Germinal center (tissue), 1 donor: ENCODE data around the gene OR52B4.
"Not testable (repeated sequence)": the region's sequence is repeated elsewhere in the genome, so short reads cannot be mapped to it uniquely, and the experiment has no call there.

ENCODE experiments used
- DNase-seq: peaks from one replicate; pipeline ENCODE4 v3.0.0; 2012; ENCODE audit warnings: mixed read lengths, low spot score

Gene OR52B4

DNA sequence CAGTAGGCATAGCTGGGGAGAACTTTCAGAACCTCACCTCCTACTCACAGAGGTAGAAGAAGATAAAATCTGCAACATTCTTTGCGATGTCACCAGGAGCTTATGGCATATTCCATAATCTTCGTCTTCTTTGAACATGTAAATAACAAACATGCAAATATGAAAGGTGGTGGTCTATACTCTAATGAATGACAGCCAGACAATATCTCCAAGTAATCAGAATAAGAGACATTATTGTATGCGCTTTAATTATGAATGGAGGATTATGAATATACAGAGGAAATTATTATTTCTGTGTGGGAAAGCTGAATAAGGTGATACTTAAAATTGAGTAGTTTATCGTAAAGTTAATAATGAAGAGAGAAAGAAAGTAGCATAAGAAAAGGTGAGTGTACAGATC is at the start of gene OR52B4:
TSS of gene OR52B4 (minus strand) at position 101 of the 400 bp plus-strand sequence. CDS start at position 10, 91 bp downstream.
- DNase-seq = no peak

DNA sequence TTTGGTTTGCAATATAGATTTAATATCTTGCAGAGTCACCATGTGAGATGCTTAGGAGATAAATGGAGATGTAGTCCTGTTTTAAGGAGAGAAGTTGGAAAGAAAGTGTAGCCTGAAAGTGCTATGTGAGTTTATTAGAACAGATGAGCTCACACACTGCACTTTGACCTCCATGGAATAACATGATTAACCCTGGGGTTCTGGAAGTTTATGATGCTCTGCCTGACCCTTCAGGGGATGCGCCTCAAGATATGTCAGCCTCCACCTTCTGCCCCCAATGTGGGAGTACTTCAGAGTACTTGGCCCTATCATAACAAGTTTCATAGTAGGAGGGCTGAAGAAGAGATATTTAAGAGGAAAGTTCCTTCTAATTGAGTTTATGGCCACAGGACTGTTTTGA is 48.6 kb upstream of the OR52B4 start:
- DNase-seq = no peak

DNA sequence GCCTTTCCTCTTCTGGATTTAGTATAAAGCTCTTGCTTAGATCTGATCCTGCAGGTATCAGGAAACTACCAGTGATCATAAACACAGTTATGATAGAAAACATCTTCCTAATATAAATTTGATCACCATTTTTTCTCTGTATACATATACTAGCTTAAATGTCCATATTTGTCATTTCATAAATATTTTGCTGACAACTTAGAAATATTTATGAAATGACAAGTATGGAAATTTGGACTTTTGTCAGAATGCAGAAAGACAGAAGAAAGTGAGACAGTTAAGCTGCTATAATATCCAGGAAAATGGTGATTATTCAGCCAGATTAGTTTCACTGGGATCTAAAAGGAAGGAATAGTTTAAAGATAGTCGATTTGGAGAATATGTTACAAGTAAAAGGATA is 48.1 kb upstream of the OR52B4 start:
- no peak for DNase-seq

DNA sequence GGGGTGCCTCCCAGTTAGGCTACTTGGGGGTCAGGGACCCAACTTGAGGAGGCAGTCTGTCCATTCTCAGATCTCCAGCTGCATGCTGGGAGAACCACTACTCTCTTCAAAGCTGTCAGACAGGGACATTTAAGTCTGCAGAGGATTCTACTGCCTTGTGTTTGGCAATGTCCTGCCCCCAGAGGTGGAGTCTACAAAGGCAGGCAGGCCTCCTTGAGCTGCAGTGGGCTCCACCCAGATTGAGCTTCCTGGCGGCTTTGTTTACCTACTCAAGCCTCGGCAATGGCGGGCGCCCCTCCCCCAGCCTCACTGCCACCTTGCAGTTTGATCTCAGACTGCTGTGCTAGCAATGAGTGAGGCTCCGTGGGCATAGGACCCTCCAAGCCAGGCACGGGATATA is 38.0 kb upstream of the OR52B4 start:
- DNase-seq = not testable (repeated sequence)

DNA sequence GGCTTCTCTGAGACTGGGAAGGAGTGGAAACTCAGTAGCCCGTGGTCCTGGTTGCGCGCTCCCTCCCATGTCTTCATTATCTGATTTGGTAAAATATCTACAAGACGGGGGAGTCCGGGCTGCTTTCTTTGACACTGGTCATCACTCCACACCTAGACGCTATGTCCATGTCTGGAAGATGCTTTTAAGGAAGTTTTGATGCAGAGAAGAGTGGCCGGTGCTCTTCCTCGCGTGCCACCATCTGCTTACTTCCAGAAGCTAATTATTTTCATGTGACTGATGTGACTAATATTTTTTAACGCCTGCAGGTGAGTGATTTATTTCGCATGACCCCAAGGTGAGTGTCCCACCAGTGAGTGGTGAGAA is 25.7 kb upstream of the OR52B4 start:
- DNase-seq = no peak

DNA sequence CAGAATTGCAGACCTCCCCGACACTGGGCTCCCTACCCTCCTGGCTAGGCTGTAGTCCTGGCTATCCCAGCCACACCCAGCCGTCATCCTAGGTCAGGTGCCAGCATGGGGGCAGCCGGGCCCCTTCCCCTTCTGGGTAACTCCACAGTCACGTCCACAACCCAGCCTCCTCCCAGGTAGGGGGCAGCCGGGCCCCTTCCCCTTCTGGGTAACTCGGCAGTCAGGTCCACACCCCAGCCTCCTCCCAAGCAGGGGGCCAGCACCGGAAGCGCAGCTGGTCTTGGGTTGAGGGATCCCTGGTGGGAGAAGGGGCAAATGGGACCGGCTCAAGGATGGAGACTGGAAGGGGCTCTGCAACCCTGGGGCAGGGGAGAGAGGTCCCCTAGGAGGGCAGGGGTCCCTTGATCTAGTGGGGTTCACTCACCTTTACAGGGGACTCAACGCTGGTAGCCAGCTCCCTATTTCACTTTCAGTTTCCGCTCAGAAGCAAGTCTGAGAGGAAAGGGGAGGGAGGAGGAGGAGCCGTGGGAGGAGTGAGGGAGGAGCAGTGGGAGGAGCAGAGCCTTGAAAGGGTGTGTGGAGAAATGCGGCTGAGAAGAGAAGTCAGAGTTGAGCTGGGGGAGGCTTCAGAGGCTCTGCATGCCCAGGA is 25.1 kb upstream of the OR52B4 start, which contains the start of gene TRIM21:
TSS of gene TRIM21 (minus strand) at position 494 of the 649 bp plus-strand sequence. CDS start 3,293 bp downstream, outside the sequence.
- DNase-seq = peak; percentile 85

DNA sequence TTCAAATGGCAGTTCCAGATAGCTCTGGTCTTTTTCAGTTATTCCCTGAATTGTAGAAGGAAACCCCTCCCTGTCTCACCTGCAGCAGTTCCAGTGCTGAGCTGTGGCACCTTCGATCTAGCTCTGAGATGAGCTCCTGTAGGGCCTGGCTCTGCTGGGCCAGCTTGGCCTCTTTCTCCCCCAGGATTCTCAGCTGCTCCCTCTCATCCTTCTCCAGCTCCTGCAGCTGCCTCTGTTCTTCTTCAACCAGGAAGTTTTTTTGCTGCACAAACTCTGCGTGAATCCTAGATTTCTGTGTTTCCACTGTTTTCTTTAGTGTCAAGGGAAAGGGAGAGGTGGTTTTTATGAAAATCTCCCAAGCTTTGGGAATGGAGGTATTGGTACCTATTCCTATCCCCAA is 20.0 kb upstream of the OR52B4 start:
- DNase-seq = no peak

DNA sequence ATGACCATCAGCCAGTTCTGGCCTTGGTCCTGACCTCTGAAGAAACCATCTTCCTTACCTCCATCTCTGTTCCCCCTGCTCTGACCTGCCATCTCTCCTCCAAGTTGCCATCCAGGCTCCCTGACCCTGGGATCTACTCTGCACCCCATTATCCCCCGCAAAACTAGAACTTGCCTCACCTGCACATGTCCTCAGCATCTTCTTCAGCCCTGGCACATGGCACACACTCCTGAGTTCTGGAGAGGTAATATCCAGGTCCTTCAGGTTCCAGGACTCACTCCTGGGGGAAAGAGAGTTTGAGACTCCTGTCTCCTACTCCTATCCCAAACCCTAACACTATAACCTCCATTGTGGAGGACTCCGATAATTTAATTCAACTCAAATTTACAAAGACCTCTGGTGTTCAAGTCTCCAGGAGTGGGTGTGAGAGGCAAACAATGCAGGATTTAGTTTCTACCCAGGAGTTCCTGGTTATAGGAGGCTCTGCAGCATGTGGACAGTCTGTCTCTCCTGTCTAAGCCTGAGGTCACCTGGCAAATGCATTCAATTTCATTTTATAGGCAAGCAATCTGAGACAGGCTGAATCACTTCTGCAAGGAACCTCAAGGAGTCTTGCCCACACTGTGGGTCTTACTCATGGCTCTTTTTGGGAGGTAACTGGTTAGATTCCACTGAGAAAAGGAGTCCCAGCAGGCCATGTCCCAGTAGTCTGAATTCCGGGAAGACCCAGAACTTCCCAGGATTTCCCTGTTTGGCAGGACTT is 18.0 kb upstream of the OR52B4 start:
- no peak for DNase-seq

DNA sequence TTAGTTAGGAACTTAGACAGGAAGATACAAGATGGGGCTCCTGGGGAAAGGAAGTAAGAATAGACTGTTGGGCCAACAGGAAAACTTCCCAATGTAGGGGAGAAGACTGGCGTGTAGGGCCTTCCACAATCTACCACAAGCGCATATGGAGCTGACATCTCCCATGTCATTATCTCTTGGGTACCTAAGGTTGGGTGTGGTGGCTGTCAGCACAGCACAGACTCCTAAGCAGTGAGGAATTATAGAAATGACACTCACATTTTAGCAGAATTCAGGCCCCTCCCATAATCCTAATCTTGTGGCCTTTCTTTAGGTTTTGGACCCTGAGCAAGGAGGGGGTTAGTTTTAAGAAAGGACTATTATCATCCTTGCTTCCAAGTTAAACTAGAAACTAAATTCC is 13.7 kb upstream of the OR52B4 start:
- no peak for DNase-seq

DNA sequence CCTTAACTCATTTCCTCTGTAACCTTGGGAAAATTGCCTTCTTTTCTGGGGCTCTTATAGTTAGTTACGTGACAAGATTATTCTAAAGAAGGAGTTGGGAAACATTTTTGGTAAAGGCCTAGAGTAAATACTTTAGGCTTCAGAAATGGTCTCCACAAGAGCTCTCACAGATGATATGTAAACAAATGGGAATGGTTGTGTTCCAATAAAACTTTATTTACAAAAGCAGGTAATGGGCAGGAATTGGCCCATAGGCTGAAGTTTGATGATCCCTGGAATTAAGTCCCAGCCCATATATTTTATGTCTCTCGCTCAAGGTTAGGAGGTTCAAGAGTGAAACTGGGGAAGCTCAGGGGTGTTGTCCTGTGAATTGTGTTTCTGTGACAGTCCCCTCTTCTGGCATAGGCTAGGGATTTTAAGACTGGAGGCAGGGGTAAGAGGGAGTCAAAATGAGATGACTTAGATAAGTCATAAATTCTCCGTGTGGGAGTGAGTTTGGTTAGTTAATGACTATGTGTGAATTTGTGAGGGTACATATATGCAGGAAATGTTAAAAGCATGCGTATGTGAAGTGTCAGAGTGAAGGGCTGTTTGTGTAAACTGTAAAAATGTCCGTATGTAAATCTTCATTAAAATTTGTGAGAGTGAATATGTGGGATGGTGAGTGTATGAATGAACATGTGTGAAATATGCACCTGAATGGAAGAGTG is 7.4 kb upstream of the OR52B4 start:
- no peak for DNase-seq

DNA sequence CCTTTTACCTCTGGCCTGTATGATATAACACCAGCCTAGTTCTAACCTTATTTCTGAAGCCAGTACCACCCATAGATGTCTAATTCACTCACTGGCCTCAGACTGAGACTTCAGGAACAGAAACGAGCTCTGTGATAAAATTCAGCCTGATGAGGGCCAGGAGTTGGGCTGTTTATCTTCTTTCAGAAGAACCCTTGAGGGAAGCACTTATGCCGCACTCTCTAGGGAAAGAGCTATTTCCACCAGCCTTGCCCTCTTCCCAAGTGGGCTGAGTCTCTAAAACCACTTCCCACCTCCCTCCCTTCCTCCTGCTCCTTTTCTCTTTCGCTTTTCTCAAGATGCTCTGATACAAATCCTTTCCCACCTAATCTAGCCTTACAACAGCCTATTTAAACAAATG is 2.0 kb upstream of the OR52B4 start:
- no peak for DNase-seq

DNA sequence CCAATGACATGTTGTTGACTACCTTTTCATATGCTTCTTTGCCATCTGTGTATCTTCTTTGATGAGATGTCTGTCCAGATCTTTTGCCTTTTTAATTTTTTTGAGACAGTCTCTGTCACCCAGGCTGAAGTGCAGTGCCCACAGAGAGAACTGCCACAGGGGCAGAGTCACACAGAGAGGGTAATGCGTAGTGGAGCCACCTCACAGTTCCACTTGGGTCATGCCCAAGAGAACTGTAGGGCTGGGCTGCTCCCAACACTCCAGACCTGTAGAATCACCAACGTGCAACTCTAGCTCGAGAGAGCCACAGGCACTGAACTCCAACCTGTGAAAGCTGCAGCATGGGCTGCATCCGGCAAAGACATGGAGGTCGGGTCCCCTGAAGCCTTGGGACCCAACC is 20.0 kb downstream of the OR52B4 start:
- not testable (repeated sequence) for DNase-seq

DNA sequence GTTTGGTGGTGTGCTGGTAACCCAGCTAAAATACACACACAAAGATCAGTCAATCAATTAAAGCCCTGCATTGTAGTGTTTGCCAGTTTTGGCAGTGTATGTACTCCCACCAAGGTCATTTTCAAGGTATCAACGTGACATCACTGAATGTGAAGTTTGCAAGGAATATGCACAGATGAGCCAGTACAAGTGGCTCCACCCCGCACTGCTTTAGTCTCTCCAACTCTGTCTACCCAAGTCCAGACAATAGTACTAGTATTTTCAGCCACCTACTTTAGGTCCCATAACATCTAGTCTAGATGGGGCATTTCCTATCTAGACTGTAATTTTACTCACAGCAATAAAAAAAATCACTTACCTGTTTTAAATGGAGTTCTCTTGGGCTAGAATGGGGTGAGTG is 22.8 kb downstream of the OR52B4 start:
- DNase-seq = not testable (repeated sequence)

DNA sequence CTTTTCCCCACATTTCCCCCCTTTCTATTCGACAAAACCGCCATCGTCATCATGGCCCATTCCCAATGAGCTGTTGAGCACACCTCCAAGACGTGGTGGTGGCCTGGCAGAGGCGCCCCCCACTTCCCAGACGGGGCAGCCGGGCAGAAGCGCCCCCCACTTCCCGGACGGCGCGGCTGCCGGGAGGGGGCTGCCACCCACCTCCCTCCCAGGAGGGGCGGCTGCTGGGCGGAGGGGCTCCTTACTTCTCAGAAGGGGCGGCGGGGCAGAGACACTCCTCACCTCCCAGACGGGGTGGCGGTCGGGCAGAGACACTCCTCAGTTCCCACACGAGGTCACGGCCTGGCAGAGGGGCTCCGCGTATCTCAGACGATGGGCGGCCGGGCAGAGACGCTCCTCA is 33.8 kb downstream of the OR52B4 start:
- not testable (repeated sequence) for DNase-seq
